ENCODE measurements around the gene TET2. TPM values are rescaled to one million over a fixed set of nuclear protein-coding genes. Genes with fewer than 3 reads are reported as not detected.
"Not testable (repeated sequence)": the region's sequence is repeated elsewhere in the genome, so short reads cannot be mapped to it uniquely, and the experiment has no call there.

TET2 gene
- polyA plus RNA-seq, 3 donors = 21.4 to 30.0 (median 25.1) TPM

DNA sequence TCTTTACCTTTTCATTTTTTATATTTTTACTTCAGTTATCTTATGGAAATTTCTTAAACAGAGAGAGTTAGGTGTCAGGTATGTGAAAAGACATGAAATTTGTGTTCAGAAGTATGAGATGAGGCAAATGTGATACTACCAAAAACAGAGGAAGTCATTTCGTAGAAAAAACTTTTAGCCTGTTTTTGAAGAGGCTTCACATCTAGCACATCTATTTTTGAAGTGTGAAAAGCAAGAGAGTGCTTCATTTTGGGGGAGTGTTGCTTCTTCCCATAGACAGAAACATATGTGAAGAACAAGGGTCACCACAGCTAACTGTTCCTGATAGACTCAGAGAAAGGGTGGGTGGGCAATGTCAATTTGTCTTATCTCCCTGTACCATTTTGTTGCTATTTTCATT lies 125.3 kb downstream of the TET2 start:
- DNase-seq (ENCODE audit: extremely low read depth in 1 of 11, low read depth in 9 of 11, low spot score in 4 of 11) = no peak

GRCh38 chr4:105273230-105273629 lies 126.6 kb downstream of the TET2 start:
- no peak for DNase-seq (ENCODE audit: extremely low read depth in 1 of 11, low read depth in 9 of 11, low spot score in 4 of 11)

DNA sequence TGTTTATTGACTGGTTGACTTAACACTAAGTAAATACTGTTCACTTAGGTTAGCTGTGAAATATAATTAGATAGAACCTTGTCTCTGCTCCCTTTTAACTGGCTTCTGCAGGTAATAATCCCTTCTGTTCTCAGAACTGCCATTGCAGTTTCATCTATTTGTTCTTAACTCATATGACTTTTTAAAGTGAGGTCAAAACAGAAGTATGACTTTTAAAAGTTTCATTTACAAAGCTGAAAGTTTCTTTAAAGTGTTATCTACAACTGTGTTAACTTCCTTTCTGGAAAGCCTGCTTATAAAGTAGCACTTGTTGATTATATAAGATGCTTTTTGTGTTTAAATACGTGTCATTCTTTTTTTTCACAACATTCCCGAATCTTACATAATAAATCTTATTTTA lies 127.4 kb downstream of the TET2 start:
- DNase-seq (ENCODE audit: extremely low read depth in 1 of 11, low read depth in 9 of 11, low spot score in 4 of 11) = no peak

- DNase-seq (ENCODE audit: extremely low read depth in 1 of 11, low read depth in 9 of 11, low spot score in 4 of 11) = no peak
These were observed 127.8 kb downstream of the TET2 start for GRCh38 chr4:105274504-105274903.

- DNase-seq (ENCODE audit: extremely low read depth in 1 of 11, low read depth in 9 of 11, low spot score in 4 of 11) = no peak
These were observed 129.9 kb downstream of the TET2 start for GRCh38 chr4:105276361-105277104.

GRCh38 chr4:105277702-105278101 lies 131.0 kb downstream of the TET2 start:
- DNase-seq (ENCODE audit: extremely low read depth in 1 of 11, low read depth in 9 of 11, low spot score in 4 of 11) = no peak

DNA sequence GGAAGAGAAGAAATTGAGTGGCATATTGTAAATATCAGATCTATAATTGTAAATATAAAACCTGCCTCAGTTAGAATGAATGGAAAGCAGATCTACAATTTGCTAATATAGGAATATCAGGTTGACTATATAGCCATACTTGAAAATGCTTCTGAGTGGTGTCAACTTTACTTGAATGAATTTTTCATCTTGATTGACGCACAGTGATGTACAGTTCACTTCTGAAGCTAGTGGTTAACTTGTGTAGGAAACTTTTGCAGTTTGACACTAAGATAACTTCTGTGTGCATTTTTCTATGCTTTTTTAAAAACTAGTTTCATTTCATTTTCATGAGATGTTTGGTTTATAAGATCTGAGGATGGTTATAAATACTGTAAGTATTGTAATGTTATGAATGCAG lies 132.6 kb downstream of the TET2 start:
- no peak for DNase-seq (ENCODE audit: extremely low read depth in 1 of 11, low read depth in 9 of 11, low spot score in 4 of 11)

GRCh38 chr4:105280338-105281123 lies 133.9 kb downstream of the TET2 start:
- no peak for DNase-seq (ENCODE audit: extremely low read depth in 1 of 11, low read depth in 9 of 11, low spot score in 4 of 11)

GRCh38 chr4:105281124-105281415 lies 134.4 kb downstream of the TET2 start:
- no peak for DNase-seq (ENCODE audit: extremely low read depth in 1 of 11, low read depth in 9 of 11, low spot score in 4 of 11)

DNA sequence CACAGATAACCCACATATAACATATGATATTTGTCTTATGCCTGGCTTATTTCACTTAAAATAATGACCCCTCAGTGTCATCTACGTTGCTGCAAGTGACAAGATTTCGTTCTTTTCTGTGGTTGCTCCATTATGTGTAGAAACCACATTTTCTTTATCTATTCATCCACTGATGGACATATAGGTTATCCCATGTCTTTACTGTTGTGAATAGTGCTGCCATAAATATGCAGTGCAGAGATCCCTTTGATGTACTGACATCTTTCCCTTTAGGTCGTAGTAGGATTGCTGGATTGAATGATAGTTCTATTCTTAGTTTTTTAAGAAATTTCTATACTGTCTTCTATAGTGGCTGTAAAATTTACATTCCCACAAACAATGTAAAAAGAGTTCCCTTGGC lies 135.8 kb downstream of the TET2 start:
- no peak for DNase-seq (ENCODE audit: extremely low read depth in 1 of 11, low read depth in 9 of 11, low spot score in 4 of 11)

GRCh38 chr4:105283501-105283900 lies 136.8 kb downstream of the TET2 start:
- no peak for DNase-seq (ENCODE audit: extremely low read depth in 1 of 11, low read depth in 9 of 11, low spot score in 4 of 11)

DNA sequence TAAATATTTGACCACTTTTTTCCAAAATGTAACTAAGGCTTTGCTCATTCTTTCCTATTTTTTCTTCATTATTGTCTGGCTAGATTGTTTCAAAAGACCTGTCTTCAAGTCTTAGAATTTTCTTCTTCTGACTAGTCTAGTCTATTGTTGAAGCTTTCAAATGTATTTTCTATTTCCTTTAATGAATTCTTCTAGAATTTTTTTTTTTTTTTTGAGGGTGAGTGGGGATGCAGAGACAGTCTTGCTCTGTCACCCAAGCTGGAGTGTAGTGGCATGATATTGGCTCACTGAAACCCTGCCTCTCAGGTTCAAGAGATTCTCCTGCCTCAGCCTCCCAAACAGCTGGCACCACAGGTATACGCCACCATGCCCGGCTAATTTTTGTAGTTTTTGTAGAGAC lies 141.4 kb downstream of the TET2 start:
- no peak for DNase-seq (ENCODE audit: extremely low read depth in 1 of 11, low read depth in 9 of 11, low spot score in 4 of 11)

DNA sequence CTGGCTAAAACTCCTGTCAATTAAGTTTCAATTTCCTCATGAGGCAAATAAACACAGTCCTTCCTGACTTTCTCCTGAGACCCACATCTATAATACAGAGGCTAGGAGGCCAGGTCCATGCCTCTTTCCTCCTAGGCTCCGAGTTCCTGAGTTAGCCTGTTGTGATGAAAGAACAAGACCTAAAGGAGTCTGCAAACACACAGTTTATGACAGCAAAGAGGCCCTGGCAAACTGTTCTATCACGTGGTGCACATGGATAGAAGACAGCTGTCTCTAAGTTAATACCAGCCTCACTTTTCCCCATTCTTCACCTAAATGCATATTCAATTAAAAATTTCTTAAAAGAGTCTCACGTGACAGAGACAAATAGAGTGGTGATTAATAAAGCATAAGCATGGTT lies 145.2 kb downstream of the TET2 start:
- DNase-seq (ENCODE audit: extremely low read depth in 1 of 11, low read depth in 9 of 11, low spot score in 4 of 11) = no peak

GRCh38 chr4:105293360-105293759 lies 146.7 kb downstream of the TET2 start:
- DNase-seq (ENCODE audit: extremely low read depth in 1 of 11, low read depth in 9 of 11, low spot score in 4 of 11) = no peak

DNA sequence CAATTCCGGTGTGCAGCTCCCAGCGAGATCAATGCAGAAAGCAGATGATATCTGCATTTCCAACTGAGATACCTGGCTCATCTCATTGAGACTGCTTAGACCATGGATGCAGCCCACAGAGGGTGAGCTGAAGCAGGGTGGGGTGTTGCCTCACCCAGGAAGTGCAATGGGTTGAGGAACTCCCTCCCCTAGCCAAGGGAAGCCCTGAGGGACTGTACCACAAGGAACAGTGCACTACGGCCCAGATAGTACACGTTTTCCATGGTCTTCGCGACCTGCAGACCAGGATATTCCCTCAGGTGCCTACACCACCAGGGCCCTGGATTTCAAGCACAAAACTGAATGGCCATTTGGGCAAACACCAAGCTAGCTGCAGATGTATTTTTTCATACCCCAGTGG lies 150.0 kb downstream of the TET2 start:
- no peak for DNase-seq (ENCODE audit: extremely low read depth in 1 of 11, low read depth in 9 of 11, low spot score in 4 of 11)

GRCh38 chr4:105299027-105299426 lies 152.4 kb downstream of the TET2 start:
- DNase-seq (ENCODE audit: extremely low read depth in 1 of 11, low read depth in 9 of 11, low spot score in 4 of 11) = not testable (repeated sequence)

DNA sequence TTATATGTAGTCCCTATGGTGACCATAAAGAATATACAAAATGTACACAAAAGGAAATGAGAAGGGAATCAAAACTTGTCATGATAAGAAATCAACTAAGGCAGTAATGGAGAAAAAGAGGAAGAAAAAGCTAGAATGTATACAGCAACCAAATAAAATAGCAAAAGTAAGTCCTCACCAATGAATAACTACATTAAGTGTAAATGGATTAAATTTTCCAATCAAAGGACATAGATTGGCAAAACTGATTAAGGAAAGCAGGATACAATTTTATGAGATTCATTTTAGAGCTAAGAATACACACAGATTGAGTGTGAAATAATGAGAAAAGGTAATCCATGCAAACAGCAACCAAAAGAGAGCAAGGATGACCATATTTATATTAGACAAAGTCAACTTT lies 157.4 kb downstream of the TET2 start:
- no peak for DNase-seq (ENCODE audit: extremely low read depth in 1 of 11, low read depth in 9 of 11, low spot score in 4 of 11)

DNA sequence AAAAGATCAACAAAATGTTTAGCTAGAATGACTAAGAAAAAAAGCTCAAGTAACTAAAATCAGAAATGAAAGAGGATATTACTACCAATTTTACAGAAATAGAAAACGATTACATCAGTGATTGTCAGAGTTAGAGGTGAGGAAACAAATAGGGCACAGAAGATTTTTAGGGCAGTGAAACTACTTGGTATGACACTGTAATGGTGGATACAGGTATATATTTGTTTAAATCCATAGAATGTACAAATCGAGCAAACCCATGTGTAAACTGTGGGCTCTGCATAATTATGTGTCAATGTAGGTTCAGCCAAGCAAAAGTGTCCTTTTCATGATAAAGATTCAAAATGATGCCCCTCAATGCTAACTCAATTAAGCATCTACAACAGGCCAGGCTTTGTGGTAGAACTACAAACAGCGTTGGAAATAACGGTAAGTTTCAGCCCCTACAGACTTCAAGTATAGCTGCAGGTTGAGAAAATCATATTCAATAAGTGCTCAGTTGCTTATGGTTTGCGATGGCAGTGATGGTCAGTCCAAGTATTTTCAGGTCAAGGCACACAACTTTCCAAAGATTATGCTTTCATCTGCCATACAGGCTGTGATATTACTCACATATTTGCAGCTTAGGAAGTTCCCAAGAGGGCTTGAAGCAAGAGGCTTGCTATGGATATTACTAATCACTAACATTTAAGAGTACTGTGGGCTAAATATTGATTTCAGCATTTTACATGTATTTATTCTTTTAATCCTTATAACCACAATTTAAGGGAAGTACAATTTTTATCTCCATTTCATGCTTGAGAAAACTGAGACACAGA lies 158.6 kb downstream of the TET2 start:
- DNase-seq (ENCODE audit: extremely low read depth in 1 of 11, low read depth in 9 of 11, low spot score in 4 of 11) = no peak

DNA sequence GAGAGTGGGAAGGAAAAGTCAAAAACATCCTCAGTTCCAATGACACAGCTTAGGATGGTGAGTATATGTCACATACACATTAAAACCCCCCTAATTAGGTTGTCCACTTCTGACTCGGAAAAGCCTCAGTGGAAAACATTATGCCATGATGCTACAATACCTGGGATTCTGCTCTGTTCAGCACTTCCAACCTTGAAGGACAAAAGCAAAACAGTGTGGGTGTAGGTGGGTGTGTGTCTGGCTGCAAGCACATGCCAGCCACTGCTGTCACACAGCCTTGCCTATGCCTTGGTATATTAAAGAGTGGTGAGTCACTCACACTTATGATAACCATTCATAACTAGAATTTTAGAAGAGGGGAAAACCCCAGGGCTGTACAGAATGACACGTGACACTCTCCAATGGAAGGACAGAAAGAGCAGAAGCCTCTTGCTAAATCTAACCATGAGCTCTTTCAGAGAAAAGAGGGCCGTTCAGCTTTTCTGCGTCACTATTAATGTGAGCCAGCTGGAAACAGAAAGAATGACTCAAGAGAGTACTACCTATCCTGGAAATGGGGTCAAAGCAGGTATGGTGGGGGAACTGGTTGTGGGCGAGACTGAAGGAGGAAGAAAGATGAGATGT lies 159.6 kb downstream of the TET2 start:
- no peak for DNase-seq (ENCODE audit: extremely low read depth in 1 of 11, low read depth in 9 of 11, low spot score in 4 of 11)

- no peak for DNase-seq (ENCODE audit: extremely low read depth in 1 of 11, low read depth in 9 of 11, low spot score in 4 of 11)
These were observed 160.1 kb downstream of the TET2 start for GRCh38 chr4:105306820-105307219.
